ENCODE results near the gene AVL9.
"Not testable (repeated sequence)": the region's sequence is repeated elsewhere in the genome, so short reads cannot be mapped to it uniquely, and the experiment has no call there.

The AVL9 gene

GRCh38 chr7:32592701-32593100 is 97.4 kb downstream of the AVL9 start:
- no peak for DNase-seq

DNA sequence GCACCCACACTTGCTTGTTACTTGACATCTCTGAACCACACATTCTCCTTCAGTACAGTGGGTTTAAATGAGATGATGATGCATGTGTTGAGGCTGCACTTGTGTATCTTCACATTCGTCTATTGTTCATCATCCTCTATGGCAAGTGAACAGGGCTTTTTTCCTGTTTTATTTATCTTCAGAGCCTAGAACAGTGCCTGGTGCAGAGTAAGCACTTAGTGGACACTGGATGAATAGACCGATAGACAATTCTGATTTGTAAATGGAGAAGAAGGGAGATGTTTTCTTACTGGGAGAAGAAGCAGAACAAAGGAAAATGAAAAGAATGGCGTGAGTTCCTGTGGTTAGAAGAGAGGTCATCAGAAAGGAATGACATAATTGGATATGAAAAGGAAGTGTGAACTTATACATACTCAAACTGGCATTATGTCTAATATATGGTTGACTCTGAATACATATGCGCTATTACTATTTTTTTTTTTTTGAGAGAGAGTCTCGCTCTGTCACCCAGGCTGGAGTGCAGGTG is 99.7 kb downstream of the AVL9 start:
- DNase-seq = no peak

DNA sequence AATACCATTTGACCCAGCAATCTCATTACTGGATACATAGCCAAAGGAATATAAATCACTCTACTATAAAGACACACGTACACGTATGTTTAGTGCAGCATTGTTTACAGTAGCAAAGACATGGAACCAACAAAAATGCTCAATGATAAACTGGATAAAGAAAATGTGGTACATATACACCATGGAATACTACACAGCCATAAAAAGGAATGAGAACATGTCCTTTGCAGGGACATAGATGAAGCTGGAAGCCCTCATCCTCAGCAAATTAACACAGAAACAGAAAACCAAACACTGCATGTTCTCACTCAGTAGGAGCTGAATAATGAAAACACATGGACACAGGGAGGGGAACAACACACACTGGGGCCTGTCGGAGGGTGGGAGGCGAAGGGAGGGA is 105.9 kb downstream of the AVL9 start:
- not testable (repeated sequence) for DNase-seq

- no peak for DNase-seq
Measured at GRCh38 chr7:32602470-32602869, 107.2 kb downstream of the AVL9 start.

- DNase-seq = not testable (repeated sequence)
Measured at GRCh38 chr7:32603492-32603891, 108.2 kb downstream of the AVL9 start.

DNA sequence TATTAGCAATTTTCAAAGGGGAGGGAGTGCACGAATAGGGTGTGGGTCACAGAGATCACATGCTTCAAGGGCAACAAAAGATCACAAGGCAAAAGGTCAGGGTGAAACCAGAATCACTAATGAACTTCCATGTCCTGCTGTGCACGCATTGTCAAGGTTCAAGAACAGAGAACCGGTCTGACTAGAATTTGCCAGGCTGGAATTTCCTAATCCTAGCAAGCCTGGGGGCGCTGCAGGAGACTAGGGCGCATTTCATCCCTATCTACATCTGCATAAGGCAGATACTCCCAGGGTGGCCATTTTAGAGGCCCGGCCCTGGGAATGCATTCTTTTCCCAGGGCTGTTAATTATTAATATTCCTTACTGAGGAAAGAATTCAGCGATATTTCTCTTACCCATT is 108.8 kb downstream of the AVL9 start:
- DNase-seq = not testable (repeated sequence)

DNA sequence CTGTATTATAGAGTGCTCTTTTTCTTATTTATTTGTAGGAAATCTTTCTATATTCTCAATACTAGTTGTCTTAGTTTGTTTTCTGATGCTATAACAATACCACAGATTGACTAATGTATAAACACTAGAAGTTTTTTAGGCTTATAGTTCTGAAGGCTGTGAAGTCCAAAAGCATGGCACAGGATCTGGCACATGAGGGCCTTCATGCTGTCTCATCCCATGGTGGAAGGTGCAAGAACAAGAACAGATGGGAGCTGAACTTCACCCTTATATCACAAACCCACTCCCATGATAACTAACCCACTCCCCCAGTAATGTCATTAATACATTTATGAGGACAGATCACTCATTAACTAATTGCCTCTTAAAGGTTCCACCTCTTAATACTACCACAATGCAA is 109.7 kb downstream of the AVL9 start:
- no peak for DNase-seq

GRCh38 chr7:32609463-32609862 is 114.2 kb downstream of the AVL9 start:
- no peak for DNase-seq

- no peak for DNase-seq
Measured at GRCh38 chr7:32611201-32612099, 116.2 kb downstream of the AVL9 start.

- DNase-seq = no peak
Measured at GRCh38 chr7:32616625-32617024, 121.3 kb downstream of the AVL9 start.

DNA sequence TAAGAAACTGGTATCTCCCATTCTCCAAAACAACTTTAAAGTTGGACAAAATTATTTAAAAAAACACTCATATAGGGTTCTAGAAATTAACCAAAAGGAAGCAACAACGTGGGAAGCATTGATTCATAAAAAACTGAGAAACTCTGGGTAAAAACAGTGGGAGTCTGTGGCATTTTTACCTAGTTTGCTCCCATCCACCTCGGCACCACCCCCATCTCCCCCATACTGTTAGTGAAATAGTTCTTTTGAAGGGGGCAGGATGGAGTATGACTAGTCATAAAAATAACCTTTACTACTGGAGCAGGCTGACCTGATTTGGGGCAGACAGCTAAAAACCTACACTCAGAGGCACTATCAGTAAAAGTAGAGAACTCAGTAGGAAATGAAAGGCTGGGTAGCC is 123.2 kb downstream of the AVL9 start:
- no peak for DNase-seq

GRCh38 chr7:32618987-32619386 is 123.7 kb downstream of the AVL9 start:
- no peak for DNase-seq

DNA sequence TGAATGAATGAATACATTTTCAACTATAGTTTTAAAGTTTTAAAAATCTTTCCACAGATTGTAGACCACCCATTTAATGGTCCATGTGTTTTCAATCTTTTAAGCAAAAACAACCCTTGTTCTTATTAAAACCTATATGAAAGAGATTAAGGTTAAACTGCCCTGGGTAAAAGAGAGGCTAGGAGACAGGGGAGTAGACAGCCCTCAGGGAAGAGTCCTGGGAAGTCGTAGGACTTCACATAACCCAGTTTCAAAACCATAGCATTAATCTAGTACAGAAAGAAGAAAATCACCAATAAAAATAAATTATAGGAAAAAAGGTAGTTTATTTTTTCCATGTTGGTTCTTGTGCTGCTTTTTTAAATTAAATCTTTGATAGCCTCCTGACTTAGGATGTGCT is 124.1 kb downstream of the AVL9 start:
- DNase-seq = not testable (repeated sequence)

GRCh38 chr7:32631021-32631420 is 135.7 kb downstream of the AVL9 start:
- no peak for DNase-seq

- not testable (repeated sequence) for DNase-seq
Measured at GRCh38 chr7:32631590-32632497, 136.6 kb downstream of the AVL9 start.

GRCh38 chr7:32633446-32633845 is 138.2 kb downstream of the AVL9 start:
- DNase-seq = not testable (repeated sequence)

GRCh38 chr7:32634798-32635393 is 139.6 kb downstream of the AVL9 start:
- DNase-seq = not testable (repeated sequence)

DNA sequence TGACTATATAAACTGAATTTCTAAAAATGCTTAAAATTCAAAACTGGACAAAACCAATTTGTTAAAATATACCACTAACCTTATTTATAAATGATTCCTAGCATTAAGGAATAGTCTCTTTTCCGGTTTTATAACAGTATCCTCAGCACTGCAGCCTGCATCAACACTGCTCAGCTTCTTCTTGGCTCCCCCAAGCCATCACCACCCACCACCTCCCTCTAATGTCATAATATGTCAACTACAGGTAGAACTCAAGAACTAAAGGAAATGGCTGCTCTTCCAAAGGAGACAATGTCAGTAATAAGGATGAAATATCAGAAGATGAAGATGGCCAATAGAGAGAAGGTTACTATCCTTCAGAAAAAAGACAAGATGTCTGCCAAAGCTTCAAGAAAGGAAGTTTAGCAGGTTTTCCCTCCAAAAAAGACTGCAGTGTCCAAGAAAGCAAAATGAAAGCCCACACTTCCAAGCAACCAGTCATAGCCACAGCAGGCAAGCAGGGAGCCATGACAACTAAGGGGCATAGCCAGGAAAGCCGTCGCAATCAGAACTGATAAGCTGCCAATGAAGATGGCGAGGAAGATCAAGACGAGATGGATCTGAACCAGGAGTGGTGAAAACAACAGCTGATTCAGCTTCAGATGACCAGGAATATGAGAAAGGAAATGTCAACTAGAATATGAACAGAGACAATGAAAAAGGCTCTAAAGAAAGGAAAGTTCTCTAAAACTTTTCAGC is 141.6 kb downstream of the AVL9 start:
- not testable (repeated sequence) for DNase-seq

- not testable (repeated sequence) for DNase-seq
Measured at GRCh38 chr7:32637611-32638010, 142.3 kb downstream of the AVL9 start.

All from inflammatory macrophage treated with lipopolysaccharide for 4 hours (primary cell).